ENCODE results near the gene HOXB6.

HOXB6 gene

DNA sequence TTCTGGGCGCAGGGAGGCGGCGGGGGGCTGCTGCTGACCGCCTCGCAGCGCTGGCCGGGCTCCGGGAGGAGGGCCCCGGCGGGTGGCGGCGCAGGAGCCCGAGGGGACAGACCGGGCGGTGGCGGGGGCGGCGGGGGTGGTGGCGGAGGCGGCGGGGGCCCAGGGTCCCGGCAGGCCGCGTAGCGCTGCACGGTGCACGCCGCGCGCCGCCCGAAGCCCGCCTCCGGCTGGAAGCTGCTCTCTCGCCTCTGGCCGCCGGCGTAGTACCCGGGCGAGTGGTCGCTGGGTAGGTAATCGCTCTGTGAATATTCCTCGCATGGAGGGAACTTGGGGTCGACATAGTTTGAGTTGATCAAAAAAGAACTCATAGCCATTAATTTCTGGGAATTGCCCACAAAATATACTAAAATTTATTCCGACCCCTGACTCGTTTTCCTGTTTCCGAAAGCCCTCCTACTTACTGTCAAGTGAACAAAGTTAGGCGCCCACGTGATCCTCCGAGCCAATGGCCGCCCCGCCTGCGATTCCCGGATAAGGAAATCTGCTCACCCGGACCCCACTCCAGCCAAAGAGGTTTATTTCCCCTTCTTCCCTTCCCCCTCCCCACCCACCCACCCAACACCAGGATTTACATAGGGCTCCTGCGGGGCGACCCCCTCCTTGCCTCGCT lies 26.7 kb downstream of the HOXB6 start, which contains the start of gene HOXB4:
Gene HOXB4 (minus strand): TSS at position 405 of the 670 bp plus-strand sequence. CDS start 31 bp downstream, at position 374.
- peak; percentile 83 for DNase-seq

DNA sequence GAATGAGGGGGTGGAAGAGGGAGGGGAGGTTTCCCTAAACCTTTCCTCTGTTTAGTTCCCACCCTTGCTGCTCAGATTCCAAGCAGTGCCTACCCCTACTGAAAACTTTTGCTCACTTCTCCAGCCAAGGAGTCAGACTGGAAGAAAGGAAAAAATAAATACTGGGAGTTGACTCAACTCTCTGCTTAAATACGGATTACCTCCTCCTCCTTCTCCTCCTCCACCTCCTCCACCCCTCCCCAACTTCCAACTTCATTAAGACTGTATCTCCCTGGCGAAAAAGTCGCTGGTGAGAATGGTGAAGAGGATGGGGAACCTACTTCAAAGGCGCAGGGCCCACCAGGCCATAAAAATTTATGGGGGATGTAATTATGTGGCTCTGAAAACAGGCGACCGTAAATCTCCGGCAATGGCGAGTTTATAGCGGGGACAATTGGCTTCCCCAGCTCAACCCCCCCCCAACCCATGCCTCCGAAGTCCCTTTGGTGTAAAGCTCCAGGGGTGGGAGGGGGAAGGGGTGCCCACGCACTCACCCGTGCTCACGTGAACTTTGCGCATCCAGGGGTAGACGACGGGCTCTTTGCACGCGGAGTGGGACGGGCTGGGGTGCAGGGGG lies 27.3 kb downstream of the HOXB6 start:
- peak; percentile 64 for DNase-seq

DNA sequence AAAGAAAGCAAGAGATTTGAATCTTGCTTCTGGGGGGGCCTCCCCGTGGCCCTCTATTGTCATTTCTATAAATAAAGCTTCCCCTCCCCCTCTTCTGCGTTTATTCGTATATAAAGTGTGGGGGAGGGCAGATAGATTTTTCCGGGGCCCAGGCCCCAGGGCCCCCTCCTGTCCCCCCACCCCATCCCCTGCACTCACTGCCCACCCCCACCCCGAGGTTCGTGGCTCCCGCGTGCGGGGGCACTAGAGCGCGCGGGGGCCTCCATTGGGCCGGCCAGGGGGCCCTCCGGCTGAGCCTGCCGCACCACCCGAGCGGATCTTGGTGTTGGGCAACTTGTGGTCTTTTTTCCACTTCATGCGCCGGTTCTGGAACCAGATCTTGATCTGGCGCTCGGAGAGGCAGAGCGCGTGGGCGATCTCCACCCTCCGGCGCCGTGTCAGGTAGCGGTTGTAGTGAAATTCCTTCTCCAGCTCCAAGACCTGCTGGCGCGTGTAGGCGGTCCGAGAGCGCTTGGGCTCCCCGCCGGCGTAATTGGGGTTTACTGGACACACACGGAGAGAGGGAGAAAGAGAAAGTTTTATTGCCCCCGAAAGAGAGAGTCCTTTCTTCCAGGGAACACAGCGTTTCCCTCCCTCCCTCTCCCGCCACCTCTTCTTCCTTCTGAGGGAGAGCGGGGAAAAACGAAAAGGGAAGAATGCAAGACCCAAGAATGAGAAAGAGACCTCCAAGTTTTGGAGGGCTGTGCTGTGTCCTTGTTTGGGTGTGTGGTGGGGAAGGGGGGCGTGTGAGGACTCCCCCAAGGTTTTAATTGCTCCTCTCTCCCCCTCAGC lies 28.1 kb downstream of the HOXB6 start:
- DNase-seq, result peak; percentile 70

DNA sequence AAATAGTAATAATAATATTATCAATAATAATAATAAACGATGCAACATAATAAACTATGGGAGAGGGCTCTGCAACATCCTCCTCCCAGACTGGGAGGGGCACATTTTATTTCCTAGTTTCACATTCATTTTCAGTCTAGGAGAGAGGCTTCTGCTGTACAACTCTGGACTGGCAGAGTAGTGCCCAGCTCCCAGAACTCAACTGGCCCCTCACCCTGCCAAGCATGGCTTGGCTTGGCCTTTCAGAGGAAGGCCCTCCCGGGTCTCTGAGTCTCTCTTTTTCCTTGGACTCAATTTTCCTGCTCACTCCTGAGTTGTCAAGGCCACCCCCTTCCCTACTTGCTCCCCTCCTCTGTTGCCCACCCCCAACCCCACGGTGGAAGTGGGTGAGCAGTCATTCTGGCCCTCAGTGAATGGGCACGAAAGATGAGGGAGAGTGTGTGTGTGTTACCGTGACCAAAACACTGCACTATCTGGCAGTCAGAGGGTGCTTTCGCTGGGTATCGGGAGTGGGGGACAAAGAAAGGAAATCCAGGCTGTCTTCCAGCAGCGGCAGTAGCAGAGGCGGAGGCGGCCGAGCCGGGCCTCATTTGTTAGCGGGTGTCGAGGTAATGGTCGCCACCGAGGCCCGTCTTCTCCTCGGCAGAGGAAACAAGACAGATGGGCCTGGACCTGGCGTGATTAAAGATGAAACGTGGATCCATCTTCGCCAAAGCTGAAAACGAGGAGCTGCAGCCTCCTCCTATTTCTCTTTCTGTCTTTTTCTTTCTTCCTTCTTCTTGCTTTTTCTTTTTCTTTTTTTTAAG lies 28.9 kb downstream of the HOXB6 start:
- no peak for DNase-seq

DNA sequence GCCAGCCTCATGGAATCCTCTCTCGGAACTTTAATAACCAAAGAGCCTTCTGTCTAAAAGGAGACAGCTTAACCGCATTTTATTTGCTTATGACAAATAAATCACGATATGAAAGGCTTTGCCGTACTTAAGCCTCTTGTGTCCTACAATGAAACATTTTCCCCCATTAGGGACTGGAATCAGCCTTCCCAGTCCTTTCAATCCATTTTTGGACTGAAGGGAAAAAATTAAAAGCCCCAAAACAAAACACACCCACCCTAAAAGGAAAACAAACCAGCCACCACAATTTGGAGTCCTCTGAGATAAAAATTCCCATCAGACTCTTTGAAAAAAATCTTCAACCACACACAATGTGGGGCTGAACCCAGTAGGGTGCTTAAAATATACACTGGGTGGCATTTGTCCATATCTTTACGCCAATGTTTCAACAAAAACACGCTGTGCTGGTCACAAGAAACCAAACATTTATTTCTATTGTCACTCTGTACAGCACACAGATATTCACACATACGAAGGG lies 29.7 kb downstream of the HOXB6 start:
- peak; percentile 88 for DNase-seq

DNA sequence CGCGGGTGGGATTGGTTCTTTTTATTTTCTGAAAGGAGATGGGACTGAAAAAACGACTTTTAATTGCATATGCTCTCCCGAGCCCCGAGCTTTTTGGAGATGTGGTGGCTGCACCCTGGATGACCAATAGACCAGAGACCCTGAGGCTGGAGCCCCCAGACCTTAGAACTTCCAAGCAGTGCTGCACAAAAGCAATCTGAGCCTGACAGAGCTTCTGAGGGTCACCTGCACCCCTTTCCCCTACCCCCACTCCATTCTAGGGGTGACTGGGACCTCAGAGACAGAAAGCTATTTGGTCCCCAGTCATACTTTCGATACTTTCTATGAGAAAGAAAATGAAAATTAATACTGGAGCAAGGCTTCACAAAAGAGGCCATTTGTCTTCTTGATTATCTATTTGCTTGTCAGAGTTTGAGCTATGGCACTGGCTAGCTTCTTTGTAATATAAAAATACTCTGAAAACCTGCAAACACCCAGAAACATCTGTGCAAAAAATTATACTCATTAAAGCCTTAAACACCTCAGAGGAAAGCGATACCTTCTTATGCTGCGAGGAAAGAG lies 30.2 kb downstream of the HOXB6 start:
- no peak for DNase-seq

DNA sequence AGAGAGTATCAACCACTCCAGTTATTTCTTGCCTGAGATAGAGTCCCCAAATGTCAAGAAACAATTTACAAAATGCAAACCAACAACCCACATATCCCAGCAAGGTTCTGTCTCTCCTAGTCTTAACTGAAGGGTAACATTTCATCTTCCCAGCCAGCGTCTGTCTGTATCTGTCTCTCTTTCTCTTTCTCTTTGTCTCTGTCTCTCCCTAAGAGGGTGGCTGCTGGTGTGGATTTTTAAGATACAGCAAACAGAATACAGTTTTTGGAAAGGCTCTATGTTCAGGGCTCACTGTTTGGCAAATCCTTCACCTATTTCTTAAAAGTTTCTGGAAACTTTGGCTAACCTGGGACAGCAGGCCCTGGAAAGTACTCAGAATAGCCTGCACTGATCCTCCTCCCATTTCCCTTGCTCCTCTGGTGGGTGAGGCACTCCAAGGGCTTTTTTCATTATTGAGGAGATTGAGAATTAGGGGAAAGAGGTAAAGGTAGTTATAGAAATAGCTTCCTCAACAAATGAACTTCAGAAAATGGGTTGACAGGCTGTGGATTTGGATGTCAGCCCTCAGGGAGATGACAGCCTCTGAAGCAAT lies 32.9 kb downstream of the HOXB6 start:
- DNase-seq, result no peak

DNA sequence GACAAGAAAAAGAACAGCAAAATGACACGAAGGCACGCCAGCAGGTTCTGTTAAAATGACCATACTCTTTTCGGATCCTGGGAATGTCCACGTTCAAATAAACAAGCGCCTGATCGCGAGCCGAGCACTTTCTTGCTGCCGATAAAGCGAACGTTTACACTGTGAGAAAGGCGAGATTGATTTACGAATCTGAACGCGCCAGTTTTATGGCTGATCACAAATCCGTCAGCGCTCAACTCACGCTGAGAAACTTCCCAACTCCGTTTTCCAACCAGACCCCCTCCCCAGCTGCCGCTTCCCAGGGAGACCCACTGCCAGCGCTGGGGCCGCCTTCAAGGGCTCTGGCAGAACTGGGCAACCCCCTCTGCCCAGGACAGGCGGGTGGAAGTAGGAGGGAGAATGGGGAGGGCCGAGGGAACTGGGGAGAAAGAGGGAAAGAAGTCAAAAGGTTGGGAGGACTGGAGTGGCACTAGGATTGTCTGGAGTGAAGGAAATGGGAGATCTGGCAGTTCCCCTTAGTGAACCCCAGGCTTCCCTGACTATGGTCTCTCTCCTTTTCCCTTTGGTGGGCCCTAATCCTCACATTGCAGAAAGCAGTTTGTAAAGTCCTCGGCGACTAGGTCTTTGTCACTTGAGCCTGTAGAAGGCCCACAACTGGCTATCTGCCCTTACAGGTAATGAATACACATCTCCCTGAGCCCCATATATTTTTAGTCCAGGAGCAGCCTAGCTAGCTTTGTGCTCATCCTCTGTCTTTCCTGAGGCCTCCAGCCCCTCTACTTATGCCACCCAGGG lies 33.6 kb downstream of the HOXB6 start:
- DNase-seq, result no peak

DNA sequence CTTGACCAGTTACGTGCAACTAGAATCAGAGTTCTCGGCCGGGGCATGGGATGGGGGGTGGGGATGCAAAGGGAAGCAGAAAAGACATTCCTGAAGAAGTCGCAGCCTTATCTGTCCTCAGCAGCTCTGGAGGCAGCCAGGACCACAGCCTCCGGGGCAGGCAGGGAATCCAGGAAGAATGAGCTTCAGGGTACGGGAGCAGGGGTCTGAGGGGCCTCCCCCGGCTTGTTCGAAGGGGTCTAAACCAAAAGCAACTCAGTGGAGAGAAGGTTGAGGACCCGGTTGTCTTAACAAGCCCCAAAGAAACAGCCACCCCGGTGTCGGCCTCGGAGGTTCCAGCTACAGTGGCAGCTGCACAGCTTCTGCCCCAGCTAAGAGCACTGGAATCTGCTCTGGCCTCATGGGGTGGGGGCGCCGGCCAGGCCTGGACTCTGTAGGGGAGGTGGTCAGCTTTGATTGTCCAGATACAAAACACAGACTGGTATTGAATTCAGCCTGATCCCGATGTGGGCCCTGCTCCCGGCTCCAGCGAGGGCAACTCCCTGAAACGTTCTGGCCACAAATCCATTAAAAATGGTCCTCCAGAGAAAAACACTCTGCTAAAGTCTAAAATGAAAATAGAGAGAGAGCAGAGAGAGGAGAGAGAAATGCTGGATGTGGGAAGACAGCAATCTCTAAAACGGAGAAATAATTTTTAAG lies 34.3 kb downstream of the HOXB6 start:
- no peak for DNase-seq

DNA sequence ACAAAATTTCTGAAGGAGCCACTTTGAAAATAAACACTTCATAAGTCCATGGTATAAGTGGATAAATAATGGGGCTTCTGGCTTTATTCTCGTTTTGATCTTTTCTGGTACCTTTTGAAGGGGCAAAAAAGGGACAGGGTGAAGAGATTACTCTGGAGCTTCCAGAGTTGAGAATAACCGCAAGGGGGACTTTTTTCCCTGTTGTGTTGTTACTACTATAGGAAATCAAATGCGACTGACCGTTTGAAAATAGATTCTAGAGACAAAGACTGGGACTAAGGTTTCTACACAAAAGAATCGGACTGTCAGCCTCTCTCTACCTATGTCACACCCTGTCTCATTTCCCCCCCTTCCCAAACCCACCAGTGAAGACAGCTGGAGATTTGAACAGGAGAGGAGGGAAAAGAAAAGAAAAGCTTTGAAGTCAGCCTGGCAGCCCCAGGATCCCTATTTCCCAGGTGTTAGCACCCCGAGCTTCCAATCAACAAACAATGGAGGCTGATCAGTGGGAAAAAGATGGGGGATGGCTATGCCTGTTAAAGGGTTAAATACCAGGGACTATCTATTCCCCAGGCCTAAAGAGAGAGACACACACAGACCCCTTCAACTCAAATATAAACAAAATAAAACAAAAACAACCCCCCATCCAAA lies 35.0 kb downstream of the HOXB6 start:
- no peak for DNase-seq

DNA sequence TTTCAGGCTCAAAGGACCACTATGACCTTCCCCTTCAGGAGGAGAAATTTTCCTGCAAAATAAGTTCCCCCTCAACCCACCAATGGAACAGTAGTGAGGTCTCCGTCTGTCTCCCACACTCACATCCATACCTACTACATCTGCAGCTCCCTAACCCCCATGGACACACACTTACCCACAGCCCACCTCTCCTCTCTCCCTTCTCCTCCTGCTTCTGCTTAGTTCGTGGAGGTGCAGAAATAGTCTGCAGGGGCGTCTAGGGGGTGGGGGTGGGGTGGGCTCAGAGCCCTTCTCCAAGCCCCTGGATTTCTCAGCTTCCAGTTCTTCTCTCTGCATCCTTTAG lies 35.6 kb downstream of the HOXB6 start:
- DNase-seq, result no peak

DNA sequence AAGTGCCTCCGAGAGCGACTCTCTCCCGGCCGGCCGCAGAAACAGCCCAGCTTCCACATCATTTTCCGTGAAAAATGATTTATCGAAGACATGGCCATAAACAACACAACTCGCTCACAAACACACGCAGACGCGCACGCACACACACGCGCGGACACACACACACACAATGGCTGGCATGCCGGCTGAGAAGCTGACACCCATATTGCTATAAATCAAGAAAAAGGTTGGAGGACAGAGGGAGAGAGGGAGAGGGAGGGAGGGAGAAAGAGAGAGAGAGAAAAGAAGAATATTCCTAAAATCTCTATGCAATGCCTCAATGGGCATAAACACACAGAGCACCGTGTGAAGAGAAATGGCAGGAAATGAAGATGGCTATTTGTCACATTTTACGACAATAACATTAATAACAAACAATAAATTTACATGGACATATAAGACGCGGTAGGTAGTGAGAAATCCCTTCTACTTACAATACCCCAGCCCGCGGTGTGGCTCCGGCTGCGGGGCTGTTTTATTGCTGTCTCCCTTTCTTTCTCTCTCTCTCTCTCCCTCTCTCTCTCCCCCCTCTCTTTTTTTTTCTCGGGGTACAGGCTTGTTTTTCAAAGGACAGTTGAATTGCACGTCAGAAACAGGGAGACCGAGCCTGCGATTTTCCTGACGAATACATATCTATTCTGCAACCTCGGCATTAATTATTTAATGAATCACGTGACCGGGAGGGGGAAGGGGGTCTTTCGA lies 36.1 kb downstream of the HOXB6 start:
- DNase-seq, result peak; percentile 69

DNA sequence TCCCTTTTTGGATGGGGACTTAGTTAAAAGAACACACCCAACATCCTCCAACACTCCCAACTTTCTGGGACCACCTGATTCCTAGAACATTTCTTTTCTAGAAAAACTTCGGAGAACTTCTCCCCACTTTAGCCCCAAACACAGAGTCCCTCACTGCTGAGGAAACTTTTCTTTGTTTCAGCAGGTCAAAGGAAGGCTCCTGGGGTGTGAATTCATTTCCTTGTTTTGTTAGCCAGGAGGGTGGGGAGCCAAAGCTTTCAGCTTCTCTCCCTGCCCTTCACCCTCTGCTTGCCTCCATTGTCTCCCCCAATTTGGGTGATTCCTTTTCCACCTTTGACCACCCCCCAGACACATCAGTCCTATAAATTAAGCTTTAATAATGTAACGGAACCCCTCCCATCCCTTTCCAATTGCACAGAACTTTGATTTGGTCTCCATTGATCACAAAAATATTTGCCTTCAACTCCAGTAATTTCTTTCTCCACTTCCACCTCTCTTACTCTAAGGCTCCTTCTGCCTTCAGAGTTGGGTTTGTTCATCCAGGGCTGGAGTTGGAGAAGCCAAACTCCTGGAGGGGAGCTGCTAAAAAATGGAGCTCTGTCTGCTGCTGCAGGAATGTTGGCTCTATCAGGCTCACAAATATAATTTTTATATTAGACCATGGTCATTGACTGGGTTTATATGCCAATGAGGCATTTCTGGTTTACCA lies 37.0 kb downstream of the HOXB6 start:
- no peak for DNase-seq

DNA sequence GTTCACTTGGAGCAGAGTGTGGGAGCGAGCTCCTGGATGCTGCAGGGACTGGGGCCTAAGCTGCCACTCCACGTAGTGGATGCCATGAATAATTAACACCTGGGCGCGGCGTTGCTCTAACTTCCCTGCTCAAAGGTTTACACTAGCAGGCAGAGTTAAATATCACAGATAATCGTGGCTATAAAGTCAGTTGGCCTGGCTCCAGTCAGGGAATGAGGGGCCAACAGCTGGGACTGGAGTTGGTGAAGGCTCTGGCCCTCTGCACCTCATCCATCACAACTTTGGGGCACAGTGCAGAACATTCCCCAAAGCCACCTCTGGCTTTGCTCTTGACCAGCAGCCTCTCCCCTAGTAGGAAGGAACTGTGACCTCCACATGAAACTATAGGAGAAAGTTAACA lies 37.6 kb downstream of the HOXB6 start:
- DNase-seq, result no peak

DNA sequence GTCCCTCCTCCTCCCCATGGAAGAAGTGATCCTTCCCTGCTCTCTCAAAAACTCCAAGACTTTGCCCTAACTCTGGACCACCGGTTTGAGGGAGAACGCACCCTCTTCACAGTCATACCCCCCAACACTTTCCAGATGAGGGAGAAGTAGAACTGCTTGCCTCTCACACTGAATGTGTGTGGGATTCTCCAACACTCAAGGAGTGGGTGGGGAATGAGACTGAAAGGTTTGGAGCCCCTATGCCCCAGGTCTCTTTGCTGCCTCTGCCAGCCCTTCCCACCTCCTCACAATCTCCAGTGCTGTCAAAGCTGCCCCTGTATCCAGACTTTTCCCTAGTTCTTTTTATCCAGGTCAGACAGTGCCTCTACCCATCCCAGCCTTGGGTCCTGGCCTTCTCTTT lies 38.1 kb downstream of the HOXB6 start:
- DNase-seq, result no peak

DNA sequence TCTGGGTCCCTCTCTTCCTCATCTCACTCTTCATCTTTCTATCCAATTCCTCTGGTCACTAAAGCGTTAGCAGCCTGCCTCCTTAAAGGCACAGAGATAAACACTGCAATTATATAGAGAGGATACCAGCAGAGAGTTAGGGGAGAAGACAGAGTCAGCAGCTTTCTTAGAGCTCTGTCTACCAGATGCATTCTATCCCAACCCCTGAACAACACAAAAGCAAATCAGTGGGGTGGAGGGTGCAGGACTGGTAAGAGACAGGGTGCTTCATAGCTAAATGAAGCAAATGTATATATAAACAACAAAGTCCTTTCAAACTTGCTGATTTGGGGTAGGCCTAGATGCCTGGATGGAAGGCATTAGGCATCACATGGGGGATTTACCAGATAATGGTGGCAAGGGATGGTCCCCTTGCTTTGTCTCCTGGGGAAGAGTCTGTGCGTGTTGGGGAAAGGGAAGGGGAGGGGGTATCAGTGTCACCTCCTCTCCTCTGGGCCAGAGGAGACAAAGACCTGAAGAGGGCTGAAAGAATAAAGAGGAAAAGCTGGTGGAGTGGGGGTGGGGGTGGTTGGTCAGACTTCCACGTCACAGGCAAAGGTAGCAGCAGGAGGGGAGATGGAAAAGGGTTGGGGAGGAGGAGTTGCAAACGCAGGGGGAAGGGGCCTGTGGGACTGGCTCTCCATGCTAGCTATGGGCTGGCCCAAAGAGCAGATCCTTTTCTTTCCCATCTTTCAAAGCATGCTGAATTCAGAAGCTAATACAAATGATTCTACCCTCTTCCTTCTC lies 38.7 kb downstream of the HOXB6 start:
- DNase-seq, result no peak

DNA sequence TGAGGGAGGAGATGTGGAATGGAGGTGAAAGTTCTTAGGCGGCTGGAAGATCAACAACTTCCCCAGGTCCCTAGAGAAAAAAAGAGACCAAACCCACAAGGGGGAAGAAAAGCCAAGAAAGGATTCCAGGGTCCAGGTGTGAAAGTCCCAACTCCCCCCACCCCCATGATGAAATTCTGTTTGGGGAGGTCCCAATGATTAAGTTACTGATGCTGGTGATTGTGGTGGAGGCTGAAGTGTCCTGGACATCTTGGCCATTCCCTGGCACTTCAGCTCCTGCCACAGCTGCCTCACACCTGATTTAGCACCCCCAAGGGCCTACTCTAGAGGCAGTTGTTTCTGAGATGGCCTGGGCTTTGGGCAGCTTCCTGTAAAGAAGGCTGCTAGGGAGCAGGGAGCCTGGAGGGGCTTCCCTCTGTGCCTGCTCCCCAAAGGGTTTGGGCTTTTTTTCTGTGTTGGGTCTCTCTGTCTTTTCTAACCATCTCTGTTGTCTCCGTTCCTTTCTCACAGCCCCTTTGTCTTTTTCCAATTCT lies 39.7 kb downstream of the HOXB6 start:
- DNase-seq, result peak; percentile 70
